ENCODE measurements around the gene SLC43A3.
"Not testable (repeated sequence)": the region's sequence is repeated elsewhere in the genome, so short reads cannot be mapped to it uniquely, and the experiment has no call there.

DNA sequence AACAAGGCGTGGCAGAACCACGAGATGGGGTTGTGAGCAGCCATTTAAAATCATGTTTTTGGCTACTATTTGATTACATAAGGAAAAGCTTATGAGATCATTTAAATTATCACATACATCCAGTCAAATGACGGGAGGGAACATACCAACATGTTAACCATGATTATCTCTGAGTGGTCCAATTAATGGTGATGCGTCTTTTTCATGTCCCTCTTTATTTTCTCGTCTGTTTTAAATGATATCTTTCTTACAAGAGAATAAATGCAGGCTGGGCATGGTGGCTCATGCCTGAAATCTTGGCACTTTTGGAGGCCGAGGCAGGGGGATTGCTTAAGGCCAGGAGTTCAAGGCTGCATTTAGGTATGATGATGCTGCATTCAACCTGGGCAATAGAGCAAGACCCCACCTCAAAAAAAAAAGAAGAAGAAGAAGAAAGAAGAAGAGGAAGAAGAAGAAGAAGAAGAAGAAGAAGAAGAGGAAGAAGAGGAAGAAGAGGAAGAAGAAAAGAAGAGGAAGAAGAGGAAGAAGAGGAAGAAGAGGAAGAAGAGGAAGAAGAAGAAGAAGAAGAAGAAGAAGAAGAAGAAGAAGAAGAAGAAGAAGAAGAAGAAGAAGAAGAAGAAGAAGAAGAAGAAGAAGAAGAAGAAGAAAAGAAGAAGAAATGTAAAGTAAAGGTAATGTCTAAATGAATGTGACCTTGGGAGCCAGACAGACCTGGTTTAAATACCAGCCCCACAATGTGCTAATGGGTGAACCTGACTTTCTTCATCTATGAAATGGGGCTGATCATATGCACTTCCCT lies 23.7 kb downstream of the SLC43A3 start:
- TF ChIP-seq, protein P1, sequence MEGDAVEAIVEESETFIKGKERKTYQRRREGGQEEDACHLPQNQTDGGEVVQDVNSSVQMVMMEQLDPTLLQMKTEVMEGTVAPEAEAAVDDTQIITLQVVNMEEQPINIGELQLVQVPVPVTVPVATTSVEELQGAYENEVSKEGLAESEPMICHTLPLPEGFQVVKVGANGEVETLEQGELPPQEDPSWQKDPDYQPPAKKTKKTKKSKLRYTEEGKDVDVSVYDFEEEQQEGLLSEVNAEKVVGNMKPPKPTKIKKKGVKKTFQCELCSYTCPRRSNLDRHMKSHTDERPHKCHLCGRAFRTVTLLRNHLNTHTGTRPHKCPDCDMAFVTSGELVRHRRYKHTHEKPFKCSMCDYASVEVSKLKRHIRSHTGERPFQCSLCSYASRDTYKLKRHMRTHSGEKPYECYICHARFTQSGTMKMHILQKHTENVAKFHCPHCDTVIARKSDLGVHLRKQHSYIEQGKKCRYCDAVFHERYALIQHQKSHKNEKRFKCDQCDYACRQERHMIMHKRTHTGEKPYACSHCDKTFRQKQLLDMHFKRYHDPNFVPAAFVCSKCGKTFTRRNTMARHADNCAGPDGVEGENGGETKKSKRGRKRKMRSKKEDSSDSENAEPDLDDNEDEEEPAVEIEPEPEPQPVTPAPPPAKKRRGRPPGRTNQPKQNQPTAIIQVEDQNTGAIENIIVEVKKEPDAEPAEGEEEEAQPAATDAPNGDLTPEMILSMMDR (IDR thresholded peaks at IDR 0.05; ENCODE audit: low read depth, low read length, poor library complexity, severe bottlenecking) = not testable (repeated sequence)
- not testable (repeated sequence) for TF ChIP-seq EZH2phosphoT487 (IDR thresholded peaks at IDR 0.05; ENCODE audit: borderline replicate concordance, low read length)

Measured in DOHH2 (cell line).